SHP77 treated with DMSO at 0.1 percent for 48 hours (cell line): ENCODE measurements around the gene TK2.
"Not testable (repeated sequence)": the region's sequence is repeated elsewhere in the genome, so short reads cannot be mapped to it uniquely, and the experiment has no call there.

ENCODE experiments used
- DNase-seq: peaks from one replicate; lab custom pipeline; 2025; lab: John Stamatoyannopoulos, UW

The TK2 gene

GRCh38 chr16:66466636-66467035 is 83.3 kb downstream of the TK2 start:
- DNase-seq: not testable (repeated sequence)

GRCh38 chr16:66465946-66466345 is 84.0 kb downstream of the TK2 start:
- DNase-seq: not testable (repeated sequence)

GRCh38 chr16:66462912-66463311 is 87.0 kb downstream of the TK2 start:
- no peak for DNase-seq

GRCh38 chr16:66460703-66461102 is 89.2 kb downstream of the TK2 start:
- no peak for DNase-seq

GRCh38 chr16:66459878-66460277 is 90.0 kb downstream of the TK2 start:
- peak; percentile 44 for DNase-seq

- no peak for DNase-seq
Measured at GRCh38 chr16:66458853-66459252, 91.1 kb downstream of the TK2 start.

GRCh38 chr16:66458292-66458691 is 91.6 kb downstream of the TK2 start:
- no peak for DNase-seq
